CD4-positive, alpha-beta T cell treated with Interleukin-4 for 1 hour (primary cell): ENCODE measurements around the gene CAVIN2.
"Not testable (repeated sequence)": the region's sequence is repeated elsewhere in the genome, so short reads cannot be mapped to it uniquely, and the experiment has no call there.

Experiments used
- DNase-seq, 2 donors: peaks; one replicate each; pipeline ENCODE4 v3.0.0-alpha.2; 2020 to 2022

Gene CAVIN2

DNA sequence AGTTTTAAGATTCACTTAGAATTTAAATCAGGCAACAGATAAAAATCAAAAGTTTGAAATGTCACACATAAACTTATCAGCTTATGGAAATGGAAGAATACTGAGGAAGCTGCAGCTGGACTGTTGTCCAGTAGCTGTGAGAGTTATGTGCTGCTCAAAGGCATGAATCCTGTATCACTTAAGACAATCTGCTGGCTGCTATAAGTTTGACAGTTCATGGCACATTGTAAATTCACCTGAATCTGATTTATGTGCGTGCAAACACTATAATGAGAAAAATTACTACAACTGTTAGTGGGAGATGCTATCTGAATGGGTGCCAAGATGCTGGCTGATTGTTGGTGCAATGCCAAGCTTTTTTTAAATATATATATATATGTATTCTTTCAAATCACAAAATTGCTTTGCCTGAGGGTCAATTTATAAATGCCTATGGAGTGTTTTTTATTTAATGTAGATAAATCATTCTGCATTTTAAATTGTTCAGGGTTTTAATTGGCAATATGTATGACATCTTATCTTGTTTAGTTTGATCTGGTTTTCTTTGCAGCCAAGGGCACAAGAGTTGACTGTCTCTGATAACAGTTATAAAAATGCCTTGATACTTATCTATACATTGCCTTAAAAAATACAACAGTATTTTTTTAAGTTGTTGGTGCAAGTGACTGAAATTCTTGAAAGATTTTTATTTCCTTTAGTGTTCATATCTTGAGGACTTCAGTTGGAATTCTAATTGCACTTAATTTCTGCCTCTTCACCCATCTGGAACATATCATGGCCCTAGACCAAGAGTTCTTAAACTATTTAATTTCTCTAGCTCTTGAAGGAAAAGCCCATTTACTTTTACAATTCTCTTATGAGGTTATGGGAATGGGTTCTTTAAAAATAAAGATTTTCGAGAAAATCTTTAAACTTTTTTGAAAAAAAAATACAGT, 48.7 kb downstream of the CAVIN2 start:
- DNase-seq = no peak

- DNase-seq = no peak
Measured at GRCh38 chr2:191797500-191797899, 49.4 kb downstream of the CAVIN2 start.

DNA sequence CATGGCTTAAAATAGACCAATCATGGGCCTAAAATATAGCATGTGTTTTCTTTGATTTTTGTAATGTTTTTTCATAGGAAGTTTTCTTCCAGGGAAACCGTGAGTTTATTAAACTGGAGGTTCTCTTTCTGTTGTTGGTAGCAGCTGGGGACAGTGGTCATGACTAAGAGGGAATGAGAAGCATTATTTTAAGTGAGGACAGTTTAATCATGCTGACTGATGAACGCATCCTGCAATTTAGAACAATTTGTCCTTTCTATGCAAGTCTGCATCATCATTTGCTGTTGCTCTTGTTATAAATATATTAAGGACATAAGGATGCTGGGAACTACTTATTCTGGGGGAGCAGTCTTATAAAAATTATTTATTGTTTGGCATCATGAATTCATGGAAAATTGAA, 51.2 kb downstream of the CAVIN2 start:
- no peak for DNase-seq

GRCh38 chr2:191791953-191792560, 54.8 kb downstream of the CAVIN2 start:
- DNase-seq = no peak

- no peak for DNase-seq
Measured at GRCh38 chr2:191790737-191791136, 56.2 kb downstream of the CAVIN2 start.

DNA sequence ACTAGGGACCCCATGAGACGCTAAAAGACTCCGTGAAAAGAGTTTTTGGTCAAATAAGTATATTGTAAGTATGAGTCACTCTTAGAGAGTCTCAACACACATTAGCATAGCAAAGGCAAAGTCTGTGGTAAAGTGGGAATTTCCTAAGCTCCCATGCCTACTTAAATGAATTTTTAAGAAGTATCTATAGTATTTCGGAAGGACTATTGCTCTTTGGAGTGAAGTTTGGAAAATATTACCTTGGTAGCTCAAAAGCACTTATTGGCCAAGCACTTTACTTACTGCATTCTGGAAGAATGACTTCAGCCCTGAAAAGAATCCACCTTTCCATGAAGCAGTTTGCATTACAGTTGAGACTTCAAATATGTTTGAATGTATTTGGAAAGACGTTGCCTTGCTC, 57.1 kb downstream of the CAVIN2 start:
- no peak for DNase-seq

- no peak for DNase-seq
Measured at GRCh38 chr2:191786694-191787093, 60.2 kb downstream of the CAVIN2 start.

GRCh38 chr2:191785651-191786050, 61.2 kb downstream of the CAVIN2 start:
- DNase-seq = not testable (repeated sequence)
